Stimulated activated CD4-positive, alpha-beta T cell treated with anti-CD3 and anti-CD28 coated beads, Interleukin-12 subunit alpha, Interleukin-12 subunit beta, amount 100 ng/mL, for 4 hours (primary cell): Measurements from ENCODE around the gene CRELD1.

Source experiments
- DNase-seq: peaks from one replicate; pipeline ENCODE4 v3.0.0-alpha.2; 2020

The CRELD1 gene

GRCh38 chr3:9966841-9967240 lies 33.2 kb downstream of the CRELD1 start:
- no peak for DNase-seq

- no peak for DNase-seq
These were observed 36.0 kb downstream of the CRELD1 start for GRCh38 chr3:9969632-9970019.

GRCh38 chr3:9970020-9970652 lies 36.5 kb downstream of the CRELD1 start:
- no peak for DNase-seq

GRCh38 chr3:9976721-9977709 lies 43.4 kb downstream of the CRELD1 start:
- no peak for DNase-seq

- no peak for DNase-seq
These were observed 45.2 kb downstream of the CRELD1 start for GRCh38 chr3:9978710-9979305.

- DNase-seq, result no peak
These were observed 46.6 kb downstream of the CRELD1 start for GRCh38 chr3:9980251-9980650.

GRCh38 chr3:9986230-9986725 lies 52.6 kb downstream of the CRELD1 start:
- DNase-seq, result no peak

GRCh38 chr3:9994086-9994844 lies 60.6 kb downstream of the CRELD1 start:
- DNase-seq, result no peak
